RWPE2 (cell line): ENCODE measurements around the gene DNMT3A.

ENCODE experiments used
- ATAC-seq: fragments of 200-7000 bp; cut with Tn5 transposase; 3 replicates; pipeline ENCODE4 v1.9.1; 2021; ENCODE audit warnings: low read depth
- DNase-seq: peaks from one replicate; pipeline ENCODE4 v3.0.0-alpha.2; 2020; ENCODE audit warnings: low spot score
- H3K27ac ChIP-seq: fragments of 450-650 bp; 2 replicates; pipeline ENCODE4 v1.5.1; 2017; ENCODE audit warnings: mild to moderate bottlenecking; ENCODE audit not compliant: poor library complexity, severe bottlenecking
- H3K27me3 ChIP-seq: fragments of 250-450 bp; sonication (Bioruptor Pico); 2 replicates; pipeline ENCODE4 v1.5.1; 2021; ENCODE audit warnings: mild to moderate bottlenecking, moderate library complexity; ENCODE audit not compliant: insufficient read depth, poor library complexity, severe bottlenecking
- H3K36me3 ChIP-seq: fragments of 250-450 bp; sonication (Bioruptor Pico); 2 replicates; pipeline ENCODE4 v1.5.1; 2020; ENCODE audit warnings: low read depth, mild to moderate bottlenecking, moderate library complexity
- H3K4me1 ChIP-seq: fragments of 250-450 bp; sonication (Bioruptor Pico); 2 replicates; pipeline ENCODE4 v1.5.1; 2021; ENCODE audit warnings: mild to moderate bottlenecking, moderate library complexity; ENCODE audit not compliant: insufficient read depth, poor library complexity, severe bottlenecking
- H3K4me3 ChIP-seq: fragments of 250-450 bp; sonication (Bioruptor Pico); 2 replicates; pipeline ENCODE4 v1.5.1; 2021; ENCODE audit warnings: mild to moderate bottlenecking, moderate library complexity; ENCODE audit not compliant: severe bottlenecking
- H3K9me3 ChIP-seq: fragments of 250-450 bp; sonication (Bioruptor Pico); 2 replicates; pipeline ENCODE4 v1.5.1; 2021; ENCODE audit warnings: mild to moderate bottlenecking, moderate library complexity; ENCODE audit not compliant: severe bottlenecking
- TF ChIP-seq, protein P1 (sequence below): fragments of 450-650 bp; IDR thresholded peaks from one replicate; pipeline ENCODE4 v1.5.1; 2017; ENCODE audit warnings: mild to moderate bottlenecking, moderate library complexity; ENCODE audit not compliant: poor library complexity, severe bottlenecking

DNMT3A gene

DNA sequence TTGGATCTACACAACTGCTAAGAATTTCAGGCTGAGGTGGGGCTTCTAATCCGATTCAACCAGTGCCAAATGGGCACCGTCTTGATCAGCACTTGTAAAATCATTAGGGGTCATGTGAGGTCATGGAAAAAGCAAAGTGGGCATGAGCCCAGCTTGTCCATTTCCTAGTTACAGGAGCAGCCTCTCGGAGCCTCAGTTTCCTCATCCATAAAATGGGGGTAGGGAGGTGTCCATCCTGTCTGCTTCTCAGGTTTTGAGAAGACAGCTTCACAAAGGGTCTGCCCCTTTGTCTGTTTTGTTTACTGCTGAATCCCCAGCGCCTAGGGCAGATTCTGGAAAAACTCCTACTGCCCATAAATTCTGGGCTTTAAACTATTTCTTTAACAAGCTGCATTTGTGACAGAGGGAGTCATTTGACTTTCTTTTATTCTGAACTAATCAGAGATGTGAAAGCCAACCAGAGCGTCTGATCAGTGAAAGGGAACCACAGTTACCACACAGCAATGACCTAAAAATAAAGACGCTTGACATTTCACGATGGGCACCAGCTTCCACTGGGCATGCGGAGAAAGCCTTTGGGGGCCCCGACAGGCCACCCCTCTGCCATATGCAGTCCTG, 38.9 kb downstream of the DNMT3A start:
- DNase-seq, result no peak
- no peaks in the 10 kb centered on the region for H3K9me3 ChIP-seq
- no peaks in the 10 kb centered on the region for H3K27me3 ChIP-seq
- peaks cover 9% of the 10 kb centered on the region for H3K4me1 ChIP-seq
- no peak overlapping the region for H3K4me3 ChIP-seq
- no peak overlapping the region for H3K27ac ChIP-seq
- no peaks in the 10 kb centered on the region for H3K36me3 ChIP-seq
- no peak for ATAC-seq
- TF ChIP-seq, protein P1, sequence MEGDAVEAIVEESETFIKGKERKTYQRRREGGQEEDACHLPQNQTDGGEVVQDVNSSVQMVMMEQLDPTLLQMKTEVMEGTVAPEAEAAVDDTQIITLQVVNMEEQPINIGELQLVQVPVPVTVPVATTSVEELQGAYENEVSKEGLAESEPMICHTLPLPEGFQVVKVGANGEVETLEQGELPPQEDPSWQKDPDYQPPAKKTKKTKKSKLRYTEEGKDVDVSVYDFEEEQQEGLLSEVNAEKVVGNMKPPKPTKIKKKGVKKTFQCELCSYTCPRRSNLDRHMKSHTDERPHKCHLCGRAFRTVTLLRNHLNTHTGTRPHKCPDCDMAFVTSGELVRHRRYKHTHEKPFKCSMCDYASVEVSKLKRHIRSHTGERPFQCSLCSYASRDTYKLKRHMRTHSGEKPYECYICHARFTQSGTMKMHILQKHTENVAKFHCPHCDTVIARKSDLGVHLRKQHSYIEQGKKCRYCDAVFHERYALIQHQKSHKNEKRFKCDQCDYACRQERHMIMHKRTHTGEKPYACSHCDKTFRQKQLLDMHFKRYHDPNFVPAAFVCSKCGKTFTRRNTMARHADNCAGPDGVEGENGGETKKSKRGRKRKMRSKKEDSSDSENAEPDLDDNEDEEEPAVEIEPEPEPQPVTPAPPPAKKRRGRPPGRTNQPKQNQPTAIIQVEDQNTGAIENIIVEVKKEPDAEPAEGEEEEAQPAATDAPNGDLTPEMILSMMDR, result no peak

DNA sequence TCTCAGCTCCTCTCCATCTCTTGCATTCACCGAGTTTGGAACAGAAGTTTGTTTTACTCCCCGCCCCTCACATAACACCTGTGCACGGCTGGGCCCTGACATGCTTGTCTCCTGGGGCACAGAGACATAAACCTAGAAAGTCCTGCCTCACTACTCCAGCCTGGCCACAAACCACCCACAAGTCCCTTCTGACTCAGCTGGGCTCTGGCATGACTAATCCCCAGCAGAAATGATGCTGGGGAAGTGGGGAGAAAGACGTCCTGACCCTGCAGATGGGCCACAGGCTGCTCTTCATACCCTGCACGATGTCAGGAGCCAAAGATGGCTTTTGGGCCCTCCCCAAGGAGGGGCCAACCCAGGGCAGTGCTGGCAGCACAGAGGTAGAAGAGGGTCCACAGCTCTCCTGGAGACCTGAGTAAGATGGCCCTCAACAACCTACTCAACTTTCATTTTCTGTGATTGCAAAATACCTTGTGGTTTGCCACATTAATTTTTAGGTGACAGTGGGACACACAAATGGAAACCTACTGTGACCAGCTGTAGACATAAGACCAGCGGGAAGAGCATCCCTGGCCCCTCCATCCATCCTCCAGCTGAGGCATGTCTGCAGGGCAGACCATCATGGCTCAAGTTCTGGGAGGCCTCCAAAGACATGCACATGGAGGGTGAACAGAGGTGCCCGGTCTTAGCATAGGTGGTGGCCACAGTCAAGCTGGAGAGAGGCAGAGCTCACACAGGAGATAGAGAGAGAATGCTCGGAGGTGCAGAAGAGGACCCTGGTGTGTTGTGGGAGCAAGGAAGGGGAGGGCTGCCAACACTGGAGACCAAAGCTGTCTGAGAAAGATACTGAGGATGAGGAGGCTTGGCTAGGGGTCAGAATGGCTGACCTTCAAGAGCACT, 40.0 kb downstream of the DNMT3A start:
- Histone ChIP-seq H3K9me3 (no peaks in the 10 kb centered on the region), H3K27ac (no peak overlapping the region), H3K36me3 (no peaks in the 10 kb centered on the region), H3K27me3 (no peaks in the 10 kb centered on the region), H3K4me3 (no peak overlapping the region), H3K4me1 (peaks cover 9% of the 10 kb centered on the region)
- DNase-seq (no peak), ATAC-seq (peak; percentile 96)
- TF ChIP-seq, protein P1, result no peak

DNA sequence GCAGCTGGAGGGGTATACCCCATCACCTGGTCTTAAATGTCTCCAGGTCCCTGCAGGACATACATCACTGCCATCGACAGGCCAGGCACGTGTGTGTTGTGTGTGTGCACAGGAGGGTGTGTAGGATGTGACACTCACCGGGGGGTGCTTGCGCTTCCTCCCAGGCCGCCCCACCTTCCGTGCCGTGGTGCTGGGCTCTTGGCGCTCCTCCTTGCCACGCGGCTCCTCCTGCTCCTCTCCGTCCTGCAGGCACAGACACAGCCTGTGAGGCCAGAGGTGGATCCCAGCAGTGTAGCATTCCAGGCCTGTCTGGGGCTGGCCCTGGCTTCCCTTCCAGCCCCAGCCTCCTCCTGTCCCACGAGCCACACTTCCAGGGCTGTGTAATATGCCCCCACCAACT, 41.7 kb downstream of the DNMT3A start:
- H3K27me3 ChIP-seq, result no peaks in the 10 kb centered on the region
- H3K27ac ChIP-seq, result no peak overlapping the region
- H3K4me3 ChIP-seq, result no peak overlapping the region
- no peaks in the 10 kb centered on the region for H3K36me3 ChIP-seq
- peaks cover 15% of the 10 kb centered on the region for H3K4me1 ChIP-seq
- no peak for DNase-seq
- H3K9me3 ChIP-seq, result no peaks in the 10 kb centered on the region
- TF ChIP-seq, protein P1, result no peak
- no peak for ATAC-seq

DNA sequence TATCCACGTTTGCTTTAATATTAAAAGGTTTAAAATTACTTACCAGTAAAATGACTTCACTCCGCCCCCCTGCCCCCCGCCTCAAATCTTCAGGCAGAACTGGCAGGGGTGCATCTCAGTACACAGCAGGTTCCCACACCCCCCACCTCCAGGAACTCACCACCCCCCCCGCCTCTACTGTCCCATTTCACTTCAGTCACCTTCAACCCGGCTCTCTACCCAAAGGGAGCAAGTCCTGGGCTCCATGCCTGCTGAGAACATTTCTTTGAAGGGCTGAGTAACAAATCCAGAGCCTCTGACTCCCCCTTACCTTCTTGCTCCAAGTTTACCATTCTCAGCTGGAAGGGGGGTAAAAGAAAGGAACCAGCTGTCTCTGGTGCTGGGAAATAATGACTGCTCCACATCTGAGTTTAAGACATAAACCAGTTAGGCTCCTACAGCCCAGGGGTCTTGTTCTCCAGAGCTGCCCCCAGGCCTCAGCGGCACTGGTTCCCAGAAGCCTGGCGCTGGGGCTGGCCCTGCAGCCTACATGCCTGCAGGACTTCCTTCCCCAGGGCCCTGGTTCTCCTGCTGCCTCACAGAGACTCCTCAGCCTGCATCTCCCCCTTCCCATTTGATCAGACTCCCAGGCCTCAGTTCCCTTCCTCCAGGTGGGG, 42.8 kb downstream of the DNMT3A start:
- H3K27me3 ChIP-seq, result no peaks in the 10 kb centered on the region
- ATAC-seq, result no peak
- no peak overlapping the region for H3K4me3 ChIP-seq
- no peaks in the 10 kb centered on the region for H3K9me3 ChIP-seq
- no peak overlapping the region for H3K27ac ChIP-seq
- H3K36me3 ChIP-seq, result no peaks in the 10 kb centered on the region
- TF ChIP-seq, protein P1, result no peak
- H3K4me1 ChIP-seq, result peaks cover 19% of the 10 kb centered on the region
- DNase-seq, result no peak
